ENCODE results near the gene CIROP. TPM values are rescaled to one million over a fixed set of nuclear protein-coding genes. Genes with fewer than 3 reads are reported as not detected.

The CIROP gene
- total and polyA plus RNA-seq, 3 donors from 2014 or later, result not detected

DNA sequence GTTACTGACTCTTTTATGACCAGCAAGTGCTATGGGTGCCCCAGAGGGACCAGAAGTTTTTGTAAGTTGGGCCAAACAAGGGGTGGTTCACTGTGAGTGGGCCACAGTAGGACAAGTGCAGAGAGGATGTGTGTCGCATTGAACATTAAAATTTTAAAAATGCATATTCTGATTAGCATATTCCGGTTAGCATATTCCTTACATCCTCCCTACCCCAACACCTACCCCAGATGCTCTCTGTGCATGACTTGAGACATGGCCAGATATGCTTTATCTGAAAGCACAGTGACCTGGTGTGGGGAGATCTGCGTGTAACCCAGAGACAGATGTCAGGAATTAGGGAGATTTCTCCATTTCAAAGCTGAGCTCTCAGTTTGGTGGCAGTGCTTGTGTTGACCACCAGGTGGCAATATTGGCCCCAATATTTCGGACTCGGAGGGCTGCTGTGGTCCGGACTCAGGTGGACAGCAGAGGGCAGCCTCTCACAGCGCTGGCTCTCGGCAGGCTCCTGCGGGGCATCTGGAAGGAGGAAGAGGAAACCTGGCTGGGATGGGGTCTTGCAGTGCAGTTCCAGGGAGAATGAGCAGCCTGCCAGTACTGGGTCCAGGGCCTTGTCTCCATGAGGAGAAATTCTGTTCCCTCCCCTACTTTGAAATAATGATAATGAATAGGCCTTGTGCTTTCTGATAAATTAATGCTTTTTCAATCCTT, 15.9 kb upstream of the CIROP start:
- Histone ChIP-seq H3K4me1 (peaks cover 18% of the 10 kb centered on the region), H3K9me3 (no peaks in the 10 kb centered on the region), H3K27me3 (no peaks in the 10 kb centered on the region), H3K27ac (peak overlapping the region; percentile 20 to 64), H3K36me3 (ENCODE audit: low read depth, missing control alignments) (no peaks in the 10 kb centered on the region), H3K4me3 (no peak overlapping the region)
- DNase-seq, result peak; percentile 94
- intact Hi-C loops (cut with DNase I; ENCODE audit: low total_unique reads), result loop anchor here (5.0 kb wide), 1 partner anchor 67 kb away; no protein-coding TSS in a partner anchor
- TF ChIP-seq, protein P1, sequence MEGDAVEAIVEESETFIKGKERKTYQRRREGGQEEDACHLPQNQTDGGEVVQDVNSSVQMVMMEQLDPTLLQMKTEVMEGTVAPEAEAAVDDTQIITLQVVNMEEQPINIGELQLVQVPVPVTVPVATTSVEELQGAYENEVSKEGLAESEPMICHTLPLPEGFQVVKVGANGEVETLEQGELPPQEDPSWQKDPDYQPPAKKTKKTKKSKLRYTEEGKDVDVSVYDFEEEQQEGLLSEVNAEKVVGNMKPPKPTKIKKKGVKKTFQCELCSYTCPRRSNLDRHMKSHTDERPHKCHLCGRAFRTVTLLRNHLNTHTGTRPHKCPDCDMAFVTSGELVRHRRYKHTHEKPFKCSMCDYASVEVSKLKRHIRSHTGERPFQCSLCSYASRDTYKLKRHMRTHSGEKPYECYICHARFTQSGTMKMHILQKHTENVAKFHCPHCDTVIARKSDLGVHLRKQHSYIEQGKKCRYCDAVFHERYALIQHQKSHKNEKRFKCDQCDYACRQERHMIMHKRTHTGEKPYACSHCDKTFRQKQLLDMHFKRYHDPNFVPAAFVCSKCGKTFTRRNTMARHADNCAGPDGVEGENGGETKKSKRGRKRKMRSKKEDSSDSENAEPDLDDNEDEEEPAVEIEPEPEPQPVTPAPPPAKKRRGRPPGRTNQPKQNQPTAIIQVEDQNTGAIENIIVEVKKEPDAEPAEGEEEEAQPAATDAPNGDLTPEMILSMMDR (IDR thresholded peaks at IDR 0.05), result peak; percentile 99 to 100 (median 100)
- TF ChIP-seq POLR2A (IDR thresholded peaks at IDR 0.05), result no peak
- WGBS, 2 donors, result 32 to 37% methylated on average over 8 to 9 of the region's 9 CpGs

DNA sequence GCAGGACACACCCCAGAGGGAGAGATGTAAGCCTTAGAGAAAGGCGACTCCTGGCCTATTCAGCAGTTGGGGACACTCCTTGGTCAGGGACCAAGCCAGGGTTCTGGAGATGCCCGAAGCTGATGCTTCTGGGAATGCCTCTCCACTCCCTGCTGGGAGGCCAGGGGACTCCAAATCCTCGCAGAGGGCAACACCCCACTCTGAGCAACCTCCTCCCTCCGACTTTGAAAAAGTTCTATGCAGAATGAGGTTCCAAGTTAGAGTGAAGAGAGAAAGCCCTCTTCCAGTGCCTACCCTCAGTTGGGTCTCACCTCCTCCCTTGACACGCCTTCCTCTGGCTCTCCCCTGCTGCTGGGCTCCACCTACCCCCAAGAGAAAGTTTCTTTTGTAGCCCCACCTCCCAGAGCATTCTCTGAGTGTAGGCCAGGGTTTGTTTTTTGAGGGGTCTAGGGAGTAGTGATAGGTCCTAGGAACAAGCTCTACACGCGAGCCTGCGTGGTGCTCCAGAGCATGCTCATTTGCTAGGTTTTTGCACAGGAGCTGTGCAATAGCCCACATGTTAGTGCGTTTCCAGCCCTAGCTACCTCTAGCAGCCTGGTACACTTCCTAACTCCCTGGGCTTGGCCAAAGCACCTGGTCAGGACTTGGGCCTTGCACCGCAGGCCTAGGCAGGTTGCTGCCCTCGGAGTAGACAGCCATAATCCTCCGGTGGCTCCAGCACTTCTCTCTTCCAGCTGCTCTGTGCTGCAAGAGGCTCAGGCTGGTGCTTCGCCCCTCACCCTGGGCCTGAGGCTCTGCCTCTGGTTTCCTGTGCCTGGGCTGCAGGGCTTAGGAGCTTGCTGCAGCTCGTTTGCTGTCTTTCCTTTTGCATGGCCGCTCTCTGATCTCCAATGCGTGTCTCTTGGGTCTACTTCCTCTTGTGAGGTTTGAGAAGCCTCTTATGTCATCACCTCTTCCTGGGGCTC, 14.9 kb upstream of the CIROP start:
- Histone ChIP-seq H3K27ac (no peak overlapping the region), H3K4me1 (peaks cover 18% of the 10 kb centered on the region), H3K4me3 (no peak overlapping the region), H3K9me3 (no peaks in the 10 kb centered on the region), H3K27me3 (no peaks in the 10 kb centered on the region), H3K36me3 (ENCODE audit: low read depth, missing control alignments) (no peaks in the 10 kb centered on the region)
- DNase-seq, result no peak
- TF ChIP-seq POLR2A (IDR thresholded peaks at IDR 0.05), result no peak
- TF ChIP-seq, protein P1 (IDR thresholded peaks at IDR 0.05), result no peak
- WGBS, 2 donors, result 76 to 77% methylated on average over 12 to 16 of the region's 16 CpGs
- intact Hi-C loops (cut with DNase I; ENCODE audit: low total_unique reads), result loop anchor here (5.0 kb wide), 1 partner anchor 68 kb away; no protein-coding TSS in a partner anchor

DNA sequence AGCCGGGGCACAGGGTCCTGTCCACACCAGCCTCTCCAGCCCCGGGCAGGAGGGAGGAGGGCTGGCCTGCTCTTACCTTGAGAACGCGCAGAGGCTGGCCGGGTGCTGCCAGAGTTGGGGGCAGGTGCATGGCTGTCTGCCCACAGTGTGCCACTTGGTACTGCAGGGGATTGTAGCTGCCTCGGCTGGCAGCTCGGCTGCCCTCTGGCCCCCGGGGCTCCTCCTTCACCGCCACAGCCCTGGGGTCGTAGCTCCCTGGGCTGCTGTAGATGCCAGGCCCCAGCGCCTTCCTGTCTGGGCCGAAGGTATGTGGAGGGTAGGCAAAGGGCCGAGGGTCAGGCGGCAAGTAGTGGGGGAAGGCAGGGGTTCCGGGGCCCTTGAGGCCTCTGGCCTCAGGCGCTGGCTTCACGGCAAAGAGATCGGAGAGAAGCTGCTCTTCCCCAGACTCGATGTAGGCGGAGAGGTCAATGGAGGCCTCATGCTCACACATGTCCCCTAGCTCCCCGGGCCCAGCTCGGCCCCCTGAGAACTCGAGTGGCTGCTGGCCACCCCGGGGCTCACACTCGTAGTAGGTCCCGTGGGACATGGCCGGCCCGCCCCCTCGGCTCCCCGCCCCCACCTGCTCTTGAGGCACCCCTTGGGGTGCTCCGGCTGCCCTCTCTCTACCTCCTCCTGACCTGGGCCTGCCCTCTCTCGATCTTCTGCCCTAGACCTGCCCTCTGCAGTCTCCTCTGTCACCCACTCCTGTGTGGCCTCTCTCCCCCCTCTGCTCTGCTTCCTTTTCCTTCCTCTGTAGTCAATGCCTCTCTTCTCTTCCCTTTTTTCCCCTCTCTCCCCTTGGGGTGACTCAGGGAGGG, 13.9 kb upstream of the CIROP start, which contains the start of gene CEBPE:
CEBPE (minus strand) TSS at position 750 of the 857 bp plus-strand sequence; CDS start at position 586, 164 bp downstream.
- 76 to 83% methylated on average over 13 to 32 of the region's 32 CpGs for WGBS, 2 donors
- Histone ChIP-seq H3K27ac (no peak within 1 kb of the TSS), H3K9me3 (no peaks in the 10 kb centered on the region), H3K4me1 (peaks cover 16% of the 10 kb centered on the region), H3K36me3 (ENCODE audit: low read depth, missing control alignments) (no peaks in the 10 kb centered on the region), H3K4me3 (no peak within 1 kb of the TSS), H3K27me3 (no peaks in the 10 kb centered on the region)
- intact Hi-C loops (cut with DNase I; ENCODE audit: low total_unique reads), result no loop called here
- no peak for DNase-seq
- TF ChIP-seq, protein P1 (IDR thresholded peaks at IDR 0.05), result no peak

DNA sequence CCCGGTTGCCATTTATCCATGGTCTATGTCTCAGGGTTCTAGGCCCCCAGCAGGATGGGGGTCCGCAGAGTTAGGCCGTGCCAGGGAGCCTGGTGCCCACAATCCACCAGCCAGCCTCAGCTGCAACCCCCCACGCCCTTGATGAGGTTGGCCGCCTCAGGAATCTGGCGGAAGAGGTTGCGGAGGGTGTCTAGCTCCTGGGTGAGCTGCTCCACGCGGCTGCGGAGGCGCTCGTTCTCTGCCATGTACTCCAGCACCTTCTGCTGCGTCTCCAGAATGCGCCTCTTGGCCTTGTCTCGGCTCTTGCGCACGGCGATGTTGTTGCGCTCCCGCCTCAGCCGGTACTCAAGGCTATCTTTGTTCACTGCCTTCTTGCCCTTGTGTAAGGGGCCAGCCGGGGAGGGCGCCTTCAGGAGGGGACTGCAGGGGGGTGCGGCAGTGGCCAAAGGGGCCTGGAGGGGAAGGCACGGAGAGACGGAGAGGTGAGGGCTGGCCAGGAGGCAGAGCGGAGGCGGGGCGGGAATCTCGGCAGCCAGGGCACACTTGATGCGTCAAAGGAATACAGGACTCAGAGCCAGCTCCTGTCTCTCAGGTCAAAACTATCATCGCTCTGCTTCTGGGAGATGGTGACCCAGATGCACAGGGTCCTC, 12.7 kb upstream of the CIROP start:
- intact Hi-C loops (cut with DNase I; ENCODE audit: low total_unique reads), result no loop called here
- no peaks in the 10 kb centered on the region for H3K27me3 ChIP-seq
- no peaks in the 10 kb centered on the region for H3K36me3 ChIP-seq (ENCODE audit: low read depth, missing control alignments)
- H3K4me1 ChIP-seq, result peaks cover 11% of the 10 kb centered on the region
- no peaks in the 10 kb centered on the region for H3K9me3 ChIP-seq
- H3K27ac ChIP-seq, result no peak overlapping the region
- no peak for DNase-seq
- no peak overlapping the region for H3K4me3 ChIP-seq
- TF ChIP-seq, protein P1 (IDR thresholded peaks at IDR 0.05), result no peak
- TF ChIP-seq POLR2A (IDR thresholded peaks at IDR 0.05), result no peak
- WGBS, 2 donors, result 69 to 72% methylated on average over 12 to 32 of the region's 32 CpGs

All from testis (tissue), 3 donors.